ENCODE data around the gene IFT27.
A peak's percentile ranks its signal among the peaks of the same experiment; 100 is the strongest.

Gene IFT27

GRCh38 chr22:36775964-36776669 lies at the start of gene IFT27:
Gene IFT27 (minus strand): TSS chr22:36776119. CDS start chr22:36775707, 412 bp downstream.
- peak; percentile 100 for DNase-seq (ENCODE audit: low spot score)

GRCh38 chr22:36824655-36825054 lies 48.7 kb upstream of the IFT27 start:
- DNase-seq (ENCODE audit: low spot score), result no peak

GRCh38 chr22:36823186-36823839 lies 47.4 kb upstream of the IFT27 start:
- no peak for DNase-seq (ENCODE audit: low spot score)

- DNase-seq (ENCODE audit: low spot score), result no peak
These were observed 46.7 kb upstream of the IFT27 start for GRCh38 chr22:36822581-36822980.

- no peak for DNase-seq (ENCODE audit: low spot score)
These were observed 43.2 kb upstream of the IFT27 start for GRCh38 chr22:36819112-36819511.

GRCh38 chr22:36818010-36818642 lies 42.2 kb upstream of the IFT27 start:
- DNase-seq (ENCODE audit: low spot score), result no peak

- DNase-seq (ENCODE audit: low spot score), result no peak
These were observed 41.6 kb upstream of the IFT27 start for GRCh38 chr22:36817525-36817848.

GRCh38 chr22:36816636-36817524 lies 41.0 kb upstream of the IFT27 start, which contains the start of gene PVALB:
Gene PVALB (minus strand): TSS chr22:36817035. CDS start chr22:36817005, 30 bp downstream.
- no peak for DNase-seq (ENCODE audit: low spot score)

- DNase-seq (ENCODE audit: low spot score), result no peak
These were observed 40.4 kb upstream of the IFT27 start for GRCh38 chr22:36816339-36816635.

- DNase-seq (ENCODE audit: low spot score), result no peak
These were observed 39.8 kb upstream of the IFT27 start for GRCh38 chr22:36815558-36816338.

GRCh38 chr22:36814801-36815200 lies 38.9 kb upstream of the IFT27 start:
- no peak for DNase-seq (ENCODE audit: low spot score)

GRCh38 chr22:36811094-36811800 lies 35.3 kb upstream of the IFT27 start:
- no peak for DNase-seq (ENCODE audit: low spot score)

- DNase-seq (ENCODE audit: low spot score), result no peak
These were observed 33.4 kb upstream of the IFT27 start for GRCh38 chr22:36809351-36809750.

- no peak for DNase-seq (ENCODE audit: low spot score)
These were observed 32.9 kb upstream of the IFT27 start for GRCh38 chr22:36808721-36809344.

GRCh38 chr22:36807627-36808026 lies 31.7 kb upstream of the IFT27 start:
- no peak for DNase-seq (ENCODE audit: low spot score)

- DNase-seq (ENCODE audit: low spot score), result no peak
These were observed 30.9 kb upstream of the IFT27 start for GRCh38 chr22:36806835-36807234.

GRCh38 chr22:36803358-36803757 lies 27.4 kb upstream of the IFT27 start:
- DNase-seq (ENCODE audit: low spot score), result no peak

GRCh38 chr22:36798674-36799066 lies 22.8 kb upstream of the IFT27 start:
- DNase-seq (ENCODE audit: low spot score), result no peak

GRCh38 chr22:36797911-36798673 lies 22.2 kb upstream of the IFT27 start:
- no peak for DNase-seq (ENCODE audit: low spot score)

GRCh38 chr22:36797374-36797773 lies 21.5 kb upstream of the IFT27 start:
- DNase-seq (ENCODE audit: low spot score), result no peak
